ENCODE measurements around the gene RBMS3.

Gene RBMS3

GRCh38 chr3:29486096-29486495 lies 205.2 kb downstream of the RBMS3 start:
- in situ Hi-C loops (cut with MboI; ENCODE audit: low sequenced_read_pairs, unreplicated experiment) = no loop called here
- DNase-seq (ENCODE audit: low spot score) = no peak
- TF ChIP-seq, protein P1, sequence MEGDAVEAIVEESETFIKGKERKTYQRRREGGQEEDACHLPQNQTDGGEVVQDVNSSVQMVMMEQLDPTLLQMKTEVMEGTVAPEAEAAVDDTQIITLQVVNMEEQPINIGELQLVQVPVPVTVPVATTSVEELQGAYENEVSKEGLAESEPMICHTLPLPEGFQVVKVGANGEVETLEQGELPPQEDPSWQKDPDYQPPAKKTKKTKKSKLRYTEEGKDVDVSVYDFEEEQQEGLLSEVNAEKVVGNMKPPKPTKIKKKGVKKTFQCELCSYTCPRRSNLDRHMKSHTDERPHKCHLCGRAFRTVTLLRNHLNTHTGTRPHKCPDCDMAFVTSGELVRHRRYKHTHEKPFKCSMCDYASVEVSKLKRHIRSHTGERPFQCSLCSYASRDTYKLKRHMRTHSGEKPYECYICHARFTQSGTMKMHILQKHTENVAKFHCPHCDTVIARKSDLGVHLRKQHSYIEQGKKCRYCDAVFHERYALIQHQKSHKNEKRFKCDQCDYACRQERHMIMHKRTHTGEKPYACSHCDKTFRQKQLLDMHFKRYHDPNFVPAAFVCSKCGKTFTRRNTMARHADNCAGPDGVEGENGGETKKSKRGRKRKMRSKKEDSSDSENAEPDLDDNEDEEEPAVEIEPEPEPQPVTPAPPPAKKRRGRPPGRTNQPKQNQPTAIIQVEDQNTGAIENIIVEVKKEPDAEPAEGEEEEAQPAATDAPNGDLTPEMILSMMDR (IDR thresholded peaks at IDR 0.05; ENCODE audit: borderline replicate concordance, control extremely low read depth, extremely low read depth, insufficient read depth, missing control alignments) = no peak

GRCh38 chr3:29486917-29487316 lies 206.0 kb downstream of the RBMS3 start:
- in situ Hi-C loops (cut with MboI; ENCODE audit: low sequenced_read_pairs, unreplicated experiment) = no loop called here
- TF ChIP-seq, protein P1 (IDR thresholded peaks at IDR 0.05; ENCODE audit: borderline replicate concordance, control extremely low read depth, extremely low read depth, insufficient read depth, missing control alignments) = no peak
- DNase-seq (ENCODE audit: low spot score) = no peak

DNA sequence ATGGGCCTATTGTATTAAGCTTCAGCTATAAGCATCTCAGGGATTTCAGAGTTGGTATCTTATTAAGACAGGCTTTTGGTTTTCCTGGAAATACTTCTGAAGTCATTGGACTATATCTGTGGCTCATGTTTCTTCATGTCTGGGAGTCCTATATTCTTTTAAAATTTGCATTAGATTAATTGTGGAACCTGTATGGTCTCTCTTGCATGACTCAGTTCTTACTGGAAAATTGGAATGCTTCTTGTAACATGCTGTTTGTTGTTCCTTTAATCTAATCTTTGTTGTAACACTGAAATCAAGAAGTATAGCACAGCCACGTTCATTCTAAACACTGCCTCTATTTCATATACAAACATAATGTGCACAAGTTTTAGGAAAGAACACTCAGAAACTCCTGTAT lies 208.1 kb downstream of the RBMS3 start:
- DNase-seq (ENCODE audit: low spot score) = no peak
- TF ChIP-seq, protein P1 (IDR thresholded peaks at IDR 0.05; ENCODE audit: borderline replicate concordance, control extremely low read depth, extremely low read depth, insufficient read depth, missing control alignments) = no peak
- in situ Hi-C loops (cut with MboI; ENCODE audit: low sequenced_read_pairs, unreplicated experiment) = no loop called here

DNA sequence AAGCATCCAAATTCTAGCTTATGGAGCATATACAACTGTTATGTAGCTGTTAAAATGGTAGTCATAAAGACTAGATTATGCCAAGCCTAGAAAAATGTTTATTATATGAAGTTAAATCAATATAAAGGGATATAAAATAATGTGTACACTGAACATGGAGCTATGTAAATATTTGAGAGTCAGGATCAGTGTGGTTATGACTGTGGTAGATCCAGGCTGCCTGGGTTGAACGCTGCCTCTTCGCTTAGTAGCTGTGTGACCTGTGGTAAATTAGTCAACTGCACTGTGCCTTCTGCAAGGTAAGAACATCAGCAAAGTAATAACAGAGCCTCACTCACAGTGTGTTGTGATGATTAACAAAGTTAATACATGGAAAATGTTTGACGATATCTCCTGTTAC lies 212.2 kb downstream of the RBMS3 start:
- in situ Hi-C loops (cut with MboI; ENCODE audit: low sequenced_read_pairs, unreplicated experiment) = no loop called here
- TF ChIP-seq, protein P1 (IDR thresholded peaks at IDR 0.05; ENCODE audit: borderline replicate concordance, control extremely low read depth, extremely low read depth, insufficient read depth, missing control alignments) = no peak
- DNase-seq (ENCODE audit: low spot score) = no peak

GRCh38 chr3:29494305-29495036 lies 213.6 kb downstream of the RBMS3 start:
- no peak for DNase-seq (ENCODE audit: low spot score)
- TF ChIP-seq, protein P1 (IDR thresholded peaks at IDR 0.05; ENCODE audit: borderline replicate concordance, control extremely low read depth, extremely low read depth, insufficient read depth, missing control alignments) = no peak
- in situ Hi-C loops (cut with MboI; ENCODE audit: low sequenced_read_pairs, unreplicated experiment) = no loop called here

DNA sequence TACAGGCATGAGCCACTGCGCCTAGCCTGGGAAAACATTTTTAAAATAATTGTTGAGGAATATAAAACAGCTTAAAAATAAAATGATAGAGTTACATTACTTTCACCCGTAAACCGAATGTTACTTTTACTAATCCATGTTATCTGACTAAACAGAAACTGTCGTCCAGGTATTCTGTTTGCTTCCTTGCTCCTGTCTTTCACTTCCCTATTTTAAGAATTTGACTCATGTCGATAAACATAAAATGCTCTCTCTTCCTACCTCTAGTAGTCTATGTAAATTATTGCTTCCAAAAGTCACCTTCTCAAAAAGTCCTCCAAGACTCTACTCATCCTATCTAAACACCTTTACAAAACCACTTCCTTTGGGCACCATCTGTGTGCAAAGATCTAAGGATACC lies 216.4 kb downstream of the RBMS3 start:
- TF ChIP-seq, protein P1 (IDR thresholded peaks at IDR 0.05; ENCODE audit: borderline replicate concordance, control extremely low read depth, extremely low read depth, insufficient read depth, missing control alignments) = no peak

More for the DNA sequence above, 216.4 kb downstream of the RBMS3 start:
- in situ Hi-C loops (cut with MboI; ENCODE audit: low sequenced_read_pairs, unreplicated experiment) = no loop called here
- no peak for DNase-seq (ENCODE audit: low spot score)
